GM19463 (cell line): ENCODE results near the gene NLRP4.
"Not testable (repeated sequence)": the region's sequence is repeated elsewhere in the genome, so short reads cannot be mapped to it uniquely, and the experiment has no call there.

ENCODE experiments used
- ATAC-seq: cut with Tn5 transposase; IDR thresholded peaks from one replicate; pipeline ENCODE4 v1.9.1; 2021; ENCODE audit warnings: mild to moderate bottlenecking, moderate library complexity; ENCODE audit not compliant: unreplicated experiment

The NLRP4 gene

DNA sequence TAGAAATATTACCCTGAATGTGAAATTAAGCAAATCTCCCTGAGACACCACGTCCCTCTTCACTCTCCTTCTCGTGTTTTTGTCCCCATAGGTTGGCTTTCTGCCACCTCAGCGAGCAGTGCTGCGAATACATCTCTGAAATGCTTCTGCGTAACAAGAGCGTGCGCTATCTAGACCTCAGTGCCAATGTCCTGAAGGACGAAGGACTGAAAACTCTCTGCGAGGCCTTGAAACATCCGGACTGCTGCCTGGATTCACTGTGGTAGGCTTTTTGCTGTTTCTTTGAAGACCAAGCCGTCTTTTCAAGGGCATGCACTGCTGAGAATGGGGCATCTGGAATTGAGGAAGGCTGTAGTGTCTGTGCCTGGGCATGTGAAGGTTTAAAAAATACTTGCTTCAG, 34.4 kb downstream of the NLRP4 start:
- ATAC-seq = no peak

DNA sequence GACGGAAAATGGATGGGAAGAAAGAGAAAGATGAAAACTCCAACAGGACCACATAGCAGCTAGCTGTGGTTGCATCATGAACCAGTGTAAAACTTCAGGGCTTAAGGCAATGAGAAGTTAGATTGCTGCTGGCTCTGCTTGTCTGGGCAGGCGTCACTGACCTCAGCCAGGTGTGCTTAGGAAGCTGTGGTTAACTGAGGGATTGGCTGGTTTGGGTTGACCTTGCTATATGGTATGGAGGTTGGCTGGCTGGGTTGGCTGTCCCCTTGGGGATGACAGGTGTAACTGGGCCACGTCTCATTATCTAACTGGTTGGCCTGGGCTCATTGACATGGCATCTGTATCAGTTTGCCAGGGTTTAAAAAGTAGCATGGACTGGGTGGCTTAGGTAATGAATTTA, 40.9 kb downstream of the NLRP4 start:
- no peak for ATAC-seq

DNA sequence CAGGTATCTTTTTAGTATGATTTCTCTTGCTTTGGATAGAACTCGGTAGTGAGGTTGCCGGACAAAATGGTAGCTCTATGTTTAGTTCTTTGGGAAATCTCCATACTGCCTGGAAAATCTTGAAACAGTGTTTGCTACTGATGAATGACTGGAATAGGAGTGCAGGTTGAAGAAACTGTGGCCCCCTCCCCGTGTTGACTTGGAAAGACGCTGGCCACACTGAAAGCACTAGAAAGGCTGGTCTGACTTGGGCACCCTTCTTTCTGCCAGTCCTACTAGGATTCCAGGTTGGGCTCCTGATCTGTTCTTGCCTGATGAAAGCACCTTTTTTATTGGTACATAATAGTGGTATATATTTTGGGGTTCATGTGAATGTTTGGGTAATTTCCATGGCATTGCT, 46.3 kb downstream of the NLRP4 start:
- ATAC-seq = no peak

DNA sequence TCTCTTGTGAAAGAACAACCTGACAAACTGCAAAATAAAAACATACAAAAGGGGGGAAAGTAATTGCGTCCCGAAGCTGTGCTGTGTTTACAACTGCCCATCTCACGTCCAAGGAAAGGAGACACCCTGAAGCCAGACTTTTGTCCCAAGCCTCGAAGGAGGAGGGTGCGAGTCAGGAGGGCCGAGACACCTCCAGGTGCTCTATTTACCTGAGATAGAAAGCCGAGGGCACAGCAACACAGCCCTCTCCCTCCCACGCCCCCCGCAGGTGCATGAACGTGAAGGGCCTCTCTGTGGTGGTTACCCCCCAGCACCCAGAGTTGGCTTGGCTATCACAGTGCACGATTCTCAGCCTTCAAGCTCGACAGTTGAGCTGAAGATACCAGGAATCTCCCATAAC, 62.6 kb downstream of the NLRP4 start:
- ATAC-seq = no peak

DNA sequence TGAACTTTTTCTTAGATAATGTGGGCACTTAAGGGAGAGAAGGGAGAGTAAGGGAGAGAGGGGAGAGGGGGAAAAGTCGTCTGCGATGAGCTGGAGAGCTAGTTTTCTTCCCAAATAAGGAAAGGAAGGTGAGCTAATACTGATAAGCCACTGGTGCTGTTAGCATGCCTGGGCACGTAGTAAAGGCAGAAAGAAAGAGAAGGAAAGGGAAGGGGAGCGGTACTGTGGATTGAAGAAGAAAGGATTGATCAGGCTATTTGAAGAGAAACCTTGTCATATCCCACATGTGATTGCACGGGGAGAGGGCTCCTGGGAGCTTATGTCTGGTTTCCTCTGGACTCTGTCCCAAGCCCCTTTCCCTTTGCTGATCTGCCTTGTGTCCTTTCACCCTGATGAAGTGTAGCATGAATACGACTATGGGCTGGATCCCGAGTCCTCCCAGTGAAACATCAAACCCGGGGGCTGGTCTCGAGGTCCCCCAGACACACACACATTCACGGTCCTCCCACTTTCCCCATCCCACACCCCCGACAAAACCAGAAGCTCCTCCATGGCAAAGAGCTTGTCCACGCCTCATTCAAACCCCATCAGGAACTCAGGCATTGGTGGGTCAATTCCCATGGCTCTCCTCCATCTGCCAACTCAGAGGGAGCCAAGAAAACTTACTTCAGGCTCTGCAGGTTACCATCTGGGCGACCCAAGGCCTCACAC, 65.2 kb downstream of the NLRP4 start:
- no peak for ATAC-seq

DNA sequence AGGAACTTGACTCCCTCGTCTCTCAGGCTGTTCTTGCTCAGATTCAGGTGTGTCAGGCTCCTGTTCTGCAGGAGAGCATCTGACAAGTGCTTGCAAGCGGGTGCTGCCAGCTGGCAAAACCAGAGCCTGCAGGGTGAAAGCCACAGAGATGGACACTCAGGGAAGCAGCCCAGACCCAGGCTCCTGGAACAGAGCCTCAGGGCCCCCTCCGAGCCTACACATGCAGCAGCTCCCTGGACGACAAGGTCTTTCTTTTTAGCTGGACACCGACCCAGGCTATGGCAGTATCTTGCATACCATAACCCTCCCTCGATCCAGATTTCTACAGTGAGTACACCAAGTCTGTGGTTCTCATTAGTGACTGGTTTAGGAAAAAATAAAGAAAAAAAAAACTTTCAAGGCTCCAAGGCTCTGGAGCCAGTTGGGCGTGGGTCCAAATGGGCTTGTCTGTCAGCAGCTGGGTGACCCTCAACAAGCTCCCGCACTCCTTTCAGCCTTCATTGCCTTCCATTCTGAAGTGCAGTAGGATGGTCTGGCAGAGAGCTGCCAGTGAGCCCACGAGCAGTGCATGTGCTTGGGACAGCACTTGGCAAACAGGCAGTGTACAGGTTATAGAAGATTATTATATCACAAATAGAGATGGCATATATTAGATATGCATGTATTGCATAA, 65.9 kb downstream of the NLRP4 start:
- no peak for ATAC-seq

DNA sequence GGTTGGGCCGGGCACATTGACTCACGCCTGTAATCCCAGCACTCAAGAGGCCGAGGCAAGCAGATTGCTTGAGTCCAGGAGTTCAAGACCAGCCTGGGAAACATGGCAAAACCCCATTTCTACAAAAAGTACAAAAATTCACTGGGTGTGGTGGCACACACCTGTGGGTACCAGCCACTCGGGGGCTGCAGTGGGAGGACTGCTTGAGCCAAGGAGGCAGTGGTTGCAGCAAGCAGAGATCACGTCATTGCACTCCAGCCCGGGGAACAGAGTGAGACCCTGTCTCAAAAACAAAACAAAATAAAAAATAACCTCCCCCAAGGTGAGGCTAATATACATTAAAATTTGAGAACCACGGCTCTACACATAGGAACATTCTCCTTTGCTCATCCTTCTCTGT, 70.9 kb downstream of the NLRP4 start:
- ATAC-seq = no peak

DNA sequence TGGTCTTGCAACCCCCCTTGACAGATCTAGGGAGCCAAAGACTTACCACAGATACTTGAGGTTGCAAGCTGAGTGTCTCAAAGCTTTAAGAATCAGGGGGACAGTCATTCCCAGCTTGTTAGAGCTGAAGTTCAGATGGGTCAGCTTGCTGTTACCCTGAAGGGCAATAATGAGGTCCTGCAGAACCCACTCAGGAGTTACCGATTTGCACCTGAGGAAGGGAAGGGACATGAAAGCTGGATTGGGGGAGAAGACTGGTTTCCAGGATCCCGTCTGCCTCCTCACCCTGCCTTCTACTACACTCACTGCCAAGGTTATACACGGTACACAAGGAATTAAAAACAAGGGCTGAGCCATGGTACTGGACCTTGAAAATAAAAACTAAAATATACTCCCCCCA, 71.4 kb downstream of the NLRP4 start:
- no peak for ATAC-seq

DNA sequence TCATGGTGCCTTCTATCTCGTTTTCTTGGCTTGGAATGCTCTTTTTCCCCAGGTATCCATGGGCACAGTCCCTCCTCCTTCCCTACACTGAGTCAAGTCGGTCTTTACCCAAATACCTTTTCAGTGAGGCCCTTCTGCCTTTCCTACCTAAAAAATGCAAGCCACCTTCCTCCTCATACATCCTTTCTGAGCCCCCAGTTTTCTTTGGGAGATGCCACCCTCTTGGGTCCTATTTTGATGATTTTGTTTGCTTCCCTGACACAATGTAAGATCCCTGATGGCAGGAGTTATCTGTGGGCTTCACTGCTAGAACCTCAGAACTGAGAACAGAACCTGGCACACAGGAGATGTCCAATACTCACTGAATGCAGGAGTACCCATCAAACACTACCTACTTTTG, 73.5 kb downstream of the NLRP4 start:
- ATAC-seq = no peak

DNA sequence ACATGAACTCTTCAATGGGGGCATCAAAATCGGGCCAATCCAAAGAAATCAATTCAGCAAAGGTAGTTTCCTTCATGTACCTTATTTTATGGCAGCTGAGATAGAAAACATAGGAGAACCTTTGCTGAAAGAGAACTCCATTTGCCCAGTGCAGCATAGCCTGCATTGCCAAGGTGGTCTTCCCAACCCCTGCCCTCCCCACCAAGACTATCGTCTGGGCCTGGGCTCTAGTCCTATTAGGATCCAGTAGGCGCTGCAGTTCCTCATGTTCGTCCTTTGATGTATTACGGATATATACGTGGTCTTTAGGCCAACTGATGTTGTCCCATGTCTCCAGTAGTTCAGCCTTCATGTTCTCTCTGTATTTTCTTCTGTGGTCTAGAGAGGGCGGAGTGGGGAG, 76.6 kb downstream of the NLRP4 start:
- ATAC-seq = no peak

DNA sequence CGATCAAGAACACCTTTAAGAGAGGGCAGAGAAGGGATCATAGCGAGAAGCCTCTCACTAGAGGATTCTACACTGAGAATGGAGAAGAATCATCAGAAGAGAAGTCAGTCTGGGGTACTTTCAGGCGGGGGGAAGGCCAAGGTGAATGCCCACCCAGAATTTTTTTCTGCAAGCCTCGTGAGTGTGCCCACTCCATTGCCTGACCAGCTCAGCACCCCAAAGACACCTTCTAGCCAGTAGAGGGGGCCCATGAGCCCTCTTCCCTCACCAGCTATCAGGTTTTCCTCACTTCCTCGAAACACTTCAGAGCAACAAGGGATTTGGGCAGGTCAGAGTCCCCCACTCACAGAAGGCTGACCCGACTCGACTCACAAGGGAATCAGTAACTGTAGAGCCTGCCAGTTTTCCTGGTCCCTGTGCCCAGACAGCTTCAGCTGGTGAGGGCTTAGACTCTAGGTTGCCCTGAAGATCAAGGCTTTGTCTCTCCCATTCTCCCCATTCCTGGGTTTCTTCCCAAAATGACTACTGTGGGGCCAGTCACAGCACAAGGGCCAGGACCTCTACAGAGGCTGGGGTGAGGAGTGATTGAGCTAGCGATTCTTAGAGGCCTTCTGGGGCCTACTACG, 77.4 kb downstream of the NLRP4 start:
- no peak for ATAC-seq

DNA sequence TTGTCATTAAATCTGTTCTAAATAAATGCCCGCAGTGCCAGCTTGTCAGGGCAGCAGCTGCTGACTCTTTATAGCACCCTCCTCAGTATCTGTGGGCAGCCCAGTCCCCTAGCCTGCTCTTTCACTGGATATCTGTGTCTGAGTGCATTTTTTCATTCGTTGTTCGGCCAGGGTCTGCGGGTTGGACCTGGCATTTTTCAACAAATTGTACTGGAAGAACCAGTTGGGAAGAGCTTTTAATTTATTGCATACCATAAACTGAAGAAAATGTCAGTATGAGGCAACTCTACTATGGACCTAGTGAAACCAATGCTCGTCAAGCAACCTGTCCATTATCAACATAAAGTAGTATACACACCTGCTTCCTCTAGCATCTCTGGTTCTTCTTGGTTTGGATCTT, 87.2 kb downstream of the NLRP4 start:
- ATAC-seq = no peak

DNA sequence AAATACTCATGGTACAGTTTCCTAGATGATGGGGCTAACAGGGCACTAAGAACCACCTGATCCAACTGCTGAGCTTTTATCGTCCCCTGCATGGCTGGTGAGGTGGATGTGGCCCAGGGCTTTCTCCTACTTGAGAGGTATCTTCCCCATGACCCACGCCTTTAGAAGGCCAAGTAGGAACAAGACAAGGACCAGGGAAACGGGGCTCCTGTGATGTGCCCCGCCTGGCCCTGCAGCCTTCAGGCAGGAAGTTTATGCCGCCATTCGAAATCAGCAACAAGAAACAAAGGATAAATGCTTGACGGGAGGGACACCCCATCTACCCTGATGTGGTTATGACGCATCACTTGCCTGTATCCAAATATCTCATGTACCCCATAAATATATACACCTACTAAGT, 91.7 kb downstream of the NLRP4 start:
- ATAC-seq = no peak

DNA sequence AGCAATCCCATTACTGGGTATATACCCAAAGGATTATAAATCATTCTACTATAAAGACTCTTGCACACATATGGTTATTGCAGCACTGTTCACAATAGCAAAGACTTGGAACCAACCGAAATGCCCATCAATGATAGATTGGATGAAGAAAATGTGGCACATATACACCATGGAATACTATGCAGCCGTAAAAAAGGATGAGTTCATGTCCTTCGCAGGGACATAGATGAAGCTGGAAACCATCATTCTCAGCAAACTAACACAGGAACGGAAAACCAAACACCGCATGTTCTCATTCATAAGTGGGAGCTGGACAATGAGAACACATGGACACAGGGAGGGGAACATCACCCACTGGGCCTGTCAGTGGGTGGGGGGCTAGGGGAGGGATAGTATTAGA, 92.9 kb downstream of the NLRP4 start:
- not testable (repeated sequence) for ATAC-seq

DNA sequence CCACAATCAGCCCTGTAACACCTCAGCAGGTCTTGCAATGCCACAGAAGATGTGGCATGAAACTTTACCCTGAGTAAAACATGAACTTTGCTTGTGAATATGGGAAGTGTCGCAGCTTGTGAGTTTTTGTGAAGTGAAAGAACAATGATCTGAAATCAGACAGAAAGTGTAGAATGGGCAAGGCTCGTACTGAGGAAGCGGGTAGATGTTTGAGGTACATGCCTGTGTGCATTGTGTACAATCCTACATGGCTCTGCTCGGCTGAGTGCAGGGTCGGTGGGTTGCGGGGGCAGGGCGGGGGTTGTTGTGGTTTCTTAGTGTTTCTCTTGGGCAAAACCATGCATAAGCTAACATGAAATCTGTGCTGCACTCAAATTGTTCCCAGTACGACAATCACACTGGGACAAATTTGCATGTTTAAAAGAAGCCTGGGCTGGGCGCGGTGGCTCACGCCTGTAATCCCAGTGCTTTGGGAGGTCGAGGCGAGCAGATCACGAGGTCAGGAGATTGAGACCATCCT, 94.7 kb downstream of the NLRP4 start:
- no peak for ATAC-seq
